OCI-LY1 (cell line): ENCODE results near the gene ELAC2.

Source experiments
- H2AFZ ChIP-seq: fragments of 200-600 bp; sonication (generic), shearing (Covaris generic); 2 replicates; pipeline ENCODE4 v1.6.0; 2014; ENCODE audit warnings: antibody characterized with exemption, mild to moderate bottlenecking, low read length
- H3F3A ChIP-seq: fragments of 200-600 bp; sonication (generic), shearing (Covaris generic); 2 replicates; pipeline ENCODE4 v1.6.0; 2014; ENCODE audit warnings: mild to moderate bottlenecking, antibody characterized with exemption, low read length, moderate library complexity; ENCODE audit not compliant: insufficient read depth
- H3K27ac ChIP-seq: fragments of 200-600 bp; sonication (generic); 2 replicates; pipeline ENCODE4 v1.5.1; 2014; ENCODE audit warnings: low read length, mixed run types, mild to moderate bottlenecking, low read depth; ENCODE audit not compliant: poor library complexity, severe bottlenecking
- H3K27me3 ChIP-seq: fragments of 200-600 bp; sonication (generic); 2 replicates; pipeline ENCODE4 v1.6.0; 2014; ENCODE audit warnings: antibody characterized with exemption, mild to moderate bottlenecking, low read length, moderate library complexity; ENCODE audit not compliant: insufficient read depth
- H3K36me3 ChIP-seq: fragments of 200-600 bp; sonication (generic); 2 replicates; pipeline ENCODE4 v1.6.1; 2014; ENCODE audit warnings: mild to moderate bottlenecking, antibody characterized with exemption, low read length, moderate library complexity, mixed read lengths; ENCODE audit not compliant: insufficient read depth
- H3K4me1 ChIP-seq: fragments of 200-600 bp; sonication (generic); 2 replicates; pipeline ENCODE4 v1.5.1; 2014; ENCODE audit warnings: mild to moderate bottlenecking, low read length, moderate library complexity; ENCODE audit not compliant: insufficient read depth, severe bottlenecking
- H3K4me2 ChIP-seq: fragments of 200-600 bp; sonication (generic), shearing (Covaris generic); 2 replicates; pipeline ENCODE4 v1.6.1; 2014; ENCODE audit warnings: low read length
- H3K4me3 ChIP-seq: fragments of 200-600 bp; sonication (generic); 2 replicates; pipeline ENCODE4 v1.5.1; 2014; ENCODE audit warnings: low read length, low read depth, mild to moderate bottlenecking, mixed read lengths; ENCODE audit not compliant: poor library complexity, severe bottlenecking
- H3K79me2 ChIP-seq: fragments of 200-600 bp; shearing (Covaris generic); 2 replicates; pipeline ENCODE4 v1.6.1; 2016; ENCODE audit warnings: mixed run types, low read length, mixed read lengths; ENCODE audit not compliant: insufficient read depth
- H3K9ac ChIP-seq: fragments of 200-600 bp; sonication (generic), shearing (Covaris generic); 2 replicates; pipeline ENCODE4 v1.6.1; 2014; ENCODE audit warnings: mild to moderate bottlenecking, low read length, mixed read lengths
- H3K9me2 ChIP-seq: fragments of 200-600 bp; sonication (generic), shearing (Covaris generic); 2 replicates; pipeline ENCODE4 v1.6.1; 2014; ENCODE audit warnings: low read depth, mild to moderate bottlenecking, low read length, mixed read lengths
- H3K9me3 ChIP-seq: fragments of 200-600 bp; shearing (Covaris generic); 2 replicates; pipeline ENCODE4 v1.6.1; 2014; ENCODE audit warnings: low read length, mixed read lengths
- H4K20me1 ChIP-seq: fragments of 200-600 bp; sonication (generic), shearing (Covaris generic); 2 replicates; pipeline ENCODE4 v1.6.0; 2016; ENCODE audit warnings: mild to moderate bottlenecking, low read length; ENCODE audit not compliant: insufficient read depth
- EZH2 ChIP-seq: fragments of 200-600 bp; sonication (generic), shearing (Covaris generic); IDR thresholded peaks from 2 replicates; pipeline ENCODE4 v1.8.0; 2017; ENCODE audit warnings: borderline replicate concordance, mixed run types, mild to moderate bottlenecking, antibody characterized with exemption, low read length, moderate library complexity, mixed read lengths
- TF ChIP-seq, protein P1 (sequence below): fragments of 200-600 bp; sonication (generic), shearing (Covaris generic); IDR thresholded peaks from 2 replicates; pipeline ENCODE4 v1.5.1; 2017; ENCODE audit warnings: mild to moderate bottlenecking, antibody characterized with exemption, low read length, moderate library complexity, mixed read lengths

The ELAC2 gene

GRCh38 chr17:13005530-13005929, 12.3 kb downstream of the ELAC2 start:
- TF ChIP-seq, protein P1, sequence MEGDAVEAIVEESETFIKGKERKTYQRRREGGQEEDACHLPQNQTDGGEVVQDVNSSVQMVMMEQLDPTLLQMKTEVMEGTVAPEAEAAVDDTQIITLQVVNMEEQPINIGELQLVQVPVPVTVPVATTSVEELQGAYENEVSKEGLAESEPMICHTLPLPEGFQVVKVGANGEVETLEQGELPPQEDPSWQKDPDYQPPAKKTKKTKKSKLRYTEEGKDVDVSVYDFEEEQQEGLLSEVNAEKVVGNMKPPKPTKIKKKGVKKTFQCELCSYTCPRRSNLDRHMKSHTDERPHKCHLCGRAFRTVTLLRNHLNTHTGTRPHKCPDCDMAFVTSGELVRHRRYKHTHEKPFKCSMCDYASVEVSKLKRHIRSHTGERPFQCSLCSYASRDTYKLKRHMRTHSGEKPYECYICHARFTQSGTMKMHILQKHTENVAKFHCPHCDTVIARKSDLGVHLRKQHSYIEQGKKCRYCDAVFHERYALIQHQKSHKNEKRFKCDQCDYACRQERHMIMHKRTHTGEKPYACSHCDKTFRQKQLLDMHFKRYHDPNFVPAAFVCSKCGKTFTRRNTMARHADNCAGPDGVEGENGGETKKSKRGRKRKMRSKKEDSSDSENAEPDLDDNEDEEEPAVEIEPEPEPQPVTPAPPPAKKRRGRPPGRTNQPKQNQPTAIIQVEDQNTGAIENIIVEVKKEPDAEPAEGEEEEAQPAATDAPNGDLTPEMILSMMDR, result no peak
- no peak for TF ChIP-seq EZH2
- no peak overlapping the region for H2AFZ ChIP-seq

DNA sequence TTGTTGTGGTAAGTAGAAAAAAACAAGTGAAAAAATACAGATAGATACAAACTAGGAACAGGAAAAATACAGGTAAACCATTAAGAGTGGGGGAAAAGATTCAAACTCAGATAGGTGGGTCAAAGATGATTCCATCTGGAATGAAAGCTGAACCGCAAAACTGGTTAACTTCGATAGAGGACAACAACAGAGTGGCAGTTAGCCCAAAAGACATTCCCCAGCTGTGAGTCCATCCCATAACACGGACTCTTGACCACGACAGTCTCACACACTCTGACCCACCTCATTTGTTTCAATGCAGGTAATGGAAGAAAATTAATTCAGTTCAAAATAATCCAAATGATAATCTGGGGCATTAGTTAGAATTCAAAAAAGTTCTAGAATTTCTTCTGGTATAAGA, 13.5 kb downstream of the ELAC2 start:
- no peak overlapping the region for H2AFZ ChIP-seq
- no peaks in the 10 kb centered on the region for H3F3A ChIP-seq
- TF ChIP-seq, protein P1, result no peak
- TF ChIP-seq EZH2, result no peak
- no peak overlapping the region for H3K4me3 ChIP-seq
- no peak overlapping the region for H3K9ac ChIP-seq
- no peaks in the 10 kb centered on the region for H3K9me3 ChIP-seq
- H3K79me2 ChIP-seq, result no peaks in the 10 kb centered on the region
- no peaks in the 10 kb centered on the region for H3K4me1 ChIP-seq
- H3K36me3 ChIP-seq, result peaks cover 83% of the 10 kb centered on the region
- no peaks in the 10 kb centered on the region for H3K9me2 ChIP-seq
- H3K27me3 ChIP-seq, result no peaks in the 10 kb centered on the region
- H3K27ac ChIP-seq, result no peak overlapping the region
- no peaks in the 10 kb centered on the region for H4K20me1 ChIP-seq
- H3K4me2 ChIP-seq, result no peak overlapping the region

More at GRCh38 chr17:13005530-13005929, 12.3 kb downstream of the ELAC2 start:
- Histone ChIP-seq H3K9ac (no peak overlapping the region), H3K27me3 (no peaks in the 10 kb centered on the region), H3F3A (no peaks in the 10 kb centered on the region), H3K4me1 (no peaks in the 10 kb centered on the region), H3K4me2 (no peak overlapping the region), H3K79me2 (no peaks in the 10 kb centered on the region), H3K27ac (no peak overlapping the region), H3K36me3 (peaks cover 83% of the 10 kb centered on the region), H4K20me1 (no peaks in the 10 kb centered on the region), H3K9me2 (no peaks in the 10 kb centered on the region), H3K9me3 (no peaks in the 10 kb centered on the region), H3K4me3 (no peak overlapping the region)

DNA sequence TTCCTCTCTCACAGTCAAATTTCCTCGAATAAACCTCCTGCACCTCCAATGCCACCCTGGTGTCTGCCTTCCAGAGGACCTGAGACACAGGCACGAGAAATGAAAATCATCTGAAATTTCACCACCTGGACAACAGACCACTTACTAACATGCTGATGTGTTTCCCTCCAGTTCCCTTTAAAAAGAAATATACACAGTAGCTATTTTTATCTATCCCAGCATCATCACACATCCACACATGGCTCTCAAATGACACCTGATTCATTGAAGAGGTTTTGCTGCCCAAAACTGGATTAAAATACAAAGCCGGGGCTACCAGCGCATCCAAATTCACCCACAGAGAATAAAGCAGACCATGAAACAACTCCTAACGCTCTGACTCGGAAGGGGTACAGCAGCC, 13.9 kb downstream of the ELAC2 start:
- no peaks in the 10 kb centered on the region for H3K79me2 ChIP-seq
- H3K4me2 ChIP-seq, result no peak overlapping the region
- no peaks in the 10 kb centered on the region for H3K27me3 ChIP-seq
- no peak overlapping the region for H3K4me3 ChIP-seq
- H3K36me3 ChIP-seq, result peaks cover 83% of the 10 kb centered on the region
- H2AFZ ChIP-seq, result no peak overlapping the region
- no peaks in the 10 kb centered on the region for H3K9me2 ChIP-seq
- no peak overlapping the region for H3K9ac ChIP-seq
- no peak overlapping the region for H3K27ac ChIP-seq
- H3K9me3 ChIP-seq, result no peaks in the 10 kb centered on the region
- H3F3A ChIP-seq, result no peaks in the 10 kb centered on the region
- H3K4me1 ChIP-seq, result no peaks in the 10 kb centered on the region
- TF ChIP-seq, protein P1, result no peak
- no peak for TF ChIP-seq EZH2
- H4K20me1 ChIP-seq, result no peaks in the 10 kb centered on the region
